ENCODE results near the gene CAPZB. TPM values are rescaled to one million over a fixed set of nuclear protein-coding genes. Genes with fewer than 3 reads are reported as not detected.

Gene CAPZB
- total RNA-seq, 1 donor, result 183 TPM

- no peak overlapping the region for H3K4me3 ChIP-seq (ENCODE audit: low read depth, low read length)
- no peak for DNase-seq (ENCODE audit: low read depth)
- TF ChIP-seq CTCF (IDR thresholded peaks at IDR 0.05; ENCODE audit: insufficient read depth, low read depth, low read length), result no peak
Measured at GRCh38 chr1:19327301-19327700, 158.0 kb downstream of the CAPZB start.

DNA sequence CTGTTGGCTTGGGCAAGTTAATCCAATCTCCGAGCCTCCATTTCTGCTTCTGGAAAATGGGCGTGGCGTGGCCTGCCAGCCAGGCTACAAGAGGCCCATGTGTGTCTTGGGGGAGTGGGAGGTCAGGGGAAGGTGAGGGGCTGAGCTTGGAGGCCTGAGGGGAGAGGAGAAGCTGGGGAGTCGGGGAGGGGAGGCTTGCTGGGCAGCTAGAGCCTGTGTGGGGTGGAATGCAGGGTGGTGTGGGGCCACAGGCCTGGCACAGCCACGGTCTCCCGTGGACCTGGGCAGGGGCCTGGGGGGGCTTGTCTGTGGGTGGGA lies 158.6 kb downstream of the CAPZB start:
- TF ChIP-seq CTCF (IDR thresholded peaks at IDR 0.05; ENCODE audit: insufficient read depth, low read depth, low read length), result no peak
- H3K4me3 ChIP-seq (ENCODE audit: low read depth, low read length), result no peak overlapping the region
- DNase-seq (ENCODE audit: low read depth), result no peak

DNA sequence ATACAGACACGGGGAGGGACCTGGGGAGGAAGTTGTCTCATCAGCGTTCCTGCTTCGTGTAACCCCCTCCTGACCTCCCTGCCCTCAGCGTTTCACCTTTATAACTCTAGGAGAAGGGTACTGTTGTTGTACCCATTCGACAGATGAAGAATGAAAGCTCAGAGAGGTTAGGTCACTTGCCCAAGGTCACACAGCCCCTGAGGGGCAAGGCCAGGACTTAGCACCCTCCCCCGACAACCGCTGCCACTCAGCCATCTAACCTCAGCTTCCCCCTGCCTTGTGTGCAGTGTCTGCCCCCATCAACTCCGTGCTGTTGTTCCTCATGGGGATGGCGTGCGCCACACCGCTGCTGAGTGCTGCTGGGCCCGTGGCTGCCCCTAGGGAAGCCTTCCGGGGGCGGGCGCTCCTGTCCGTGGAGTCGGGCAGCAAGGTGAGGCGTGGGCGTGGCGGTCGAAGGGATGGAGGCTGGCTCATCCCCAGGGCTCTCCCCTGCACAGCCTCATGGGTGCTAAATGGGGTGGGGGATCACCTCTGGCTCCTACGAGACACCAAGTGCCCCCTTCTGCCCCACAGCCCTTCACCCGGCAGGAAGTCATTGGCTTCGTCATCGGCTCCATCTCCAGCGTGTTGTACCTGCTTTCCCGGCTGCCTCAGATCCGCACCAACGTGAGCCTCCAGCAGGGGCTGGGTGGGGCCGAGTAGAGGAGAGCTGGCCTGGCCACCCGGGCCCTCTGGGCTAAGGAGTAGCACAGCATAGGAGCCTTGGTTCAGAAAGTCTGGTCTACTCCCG lies 159.2 kb downstream of the CAPZB start:
- no peak for TF ChIP-seq CTCF (IDR thresholded peaks at IDR 0.05; ENCODE audit: insufficient read depth, low read depth, low read length)
- DNase-seq (ENCODE audit: low read depth), result no peak
- H3K4me3 ChIP-seq (ENCODE audit: low read depth, low read length), result no peak overlapping the region

GRCh38 chr1:19325368-19325957 lies 159.9 kb downstream of the CAPZB start:
- no peak for DNase-seq (ENCODE audit: low read depth)

DNA sequence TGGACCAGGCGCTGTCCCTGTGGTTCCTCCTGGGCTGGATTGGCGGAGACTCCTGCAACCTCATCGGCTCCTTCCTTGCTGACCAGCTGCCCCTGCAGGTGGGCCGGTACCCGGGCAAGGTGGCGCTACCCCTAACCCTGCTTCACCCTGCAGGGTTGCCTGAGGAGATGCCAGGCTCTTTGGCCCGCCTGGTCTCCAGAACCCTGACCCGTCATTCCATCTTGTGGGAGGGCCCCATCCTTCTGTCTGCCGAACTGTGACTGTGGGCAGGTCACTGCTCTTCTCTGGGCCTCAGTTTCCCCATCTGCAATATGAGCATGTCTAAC lies 160.7 kb downstream of the CAPZB start:
- no peak for TF ChIP-seq CTCF (IDR thresholded peaks at IDR 0.05; ENCODE audit: insufficient read depth, low read depth, low read length)
- no peak overlapping the region for H3K4me3 ChIP-seq (ENCODE audit: low read depth, low read length)
- DNase-seq (ENCODE audit: low read depth), result no peak

More at GRCh38 chr1:19325368-19325957, 159.9 kb downstream of the CAPZB start:
- no peak for TF ChIP-seq CTCF (IDR thresholded peaks at IDR 0.05; ENCODE audit: insufficient read depth, low read depth, low read length)
- H3K4me3 ChIP-seq (ENCODE audit: low read depth, low read length), result no peak overlapping the region

DNA sequence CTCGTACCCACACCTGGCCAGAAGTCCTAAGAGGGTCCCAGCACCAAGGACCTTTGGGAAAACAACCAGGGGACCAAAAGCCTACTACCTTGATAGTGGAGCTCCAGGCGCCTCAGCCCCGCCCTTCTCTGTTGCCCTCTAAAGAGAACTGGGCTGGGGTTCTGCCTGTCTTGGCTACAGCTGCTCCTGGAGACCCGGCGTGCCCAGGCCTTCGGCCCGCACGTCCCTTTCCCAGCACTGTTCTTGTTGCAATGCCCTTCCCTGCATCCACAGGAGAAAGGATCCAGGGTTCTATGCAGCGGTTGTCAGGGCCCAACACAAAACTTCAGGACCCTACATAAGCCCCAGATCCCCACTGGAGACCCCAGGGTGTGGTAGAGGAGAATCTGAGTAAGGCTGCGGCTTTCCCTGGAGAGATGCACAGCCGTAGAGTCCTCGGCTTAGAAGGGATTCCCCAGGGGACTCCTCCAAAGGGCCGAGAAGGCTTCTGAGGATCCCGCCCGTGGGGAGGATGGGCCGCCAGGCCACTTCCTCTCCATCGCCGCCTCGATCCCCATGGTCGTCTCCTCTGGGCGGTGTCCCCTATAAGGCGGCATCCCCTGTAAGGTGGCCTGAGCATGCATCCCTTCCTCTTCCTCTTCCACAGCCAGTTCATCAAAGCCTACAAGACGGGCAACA lies 161.2 kb downstream of the CAPZB start:
- no peak for TF ChIP-seq CTCF (IDR thresholded peaks at IDR 0.05; ENCODE audit: insufficient read depth, low read depth, low read length)
- DNase-seq (ENCODE audit: low read depth), result no peak
- no peak overlapping the region for H3K4me3 ChIP-seq (ENCODE audit: low read depth, low read length)
